Activated CD4-positive, alpha-beta T cell treated with anti-CD3 and anti-CD28 coated beads, Interleukin-2, amount 50 U/mL, for 4 hours (primary cell): ENCODE data around the gene GRIP1.
"Not testable (repeated sequence)": the region's sequence is repeated elsewhere in the genome, so short reads cannot be mapped to it uniquely, and the experiment has no call there.

Experiments
- DNase-seq, 2 experiments: peaks; one replicate each; pipeline ENCODE4 v3.0.0-alpha.2; 2020

GRIP1 gene

GRCh38 chr12:66516133-66516532, 162.7 kb downstream of the GRIP1 start:
- no peak for DNase-seq

GRCh38 chr12:66514581-66514980, 164.3 kb downstream of the GRIP1 start:
- DNase-seq = no peak

GRCh38 chr12:66508025-66508424, 170.9 kb downstream of the GRIP1 start:
- DNase-seq = no peak

GRCh38 chr12:66503746-66504145, 175.1 kb downstream of the GRIP1 start:
- no peak for DNase-seq

GRCh38 chr12:66502911-66503310, 176.0 kb downstream of the GRIP1 start:
- no peak for DNase-seq

GRCh38 chr12:66500841-66501240, 178.0 kb downstream of the GRIP1 start:
- DNase-seq = no peak

- no peak for DNase-seq
These were observed 178.8 kb downstream of the GRIP1 start for GRCh38 chr12:66500091-66500490.

- no peak for DNase-seq
These were observed 179.9 kb downstream of the GRIP1 start for GRCh38 chr12:66499000-66499399.

- not testable (repeated sequence) for DNase-seq
These were observed 180.8 kb downstream of the GRIP1 start for GRCh38 chr12:66498059-66498458.

GRCh38 chr12:66497008-66497897, 181.6 kb downstream of the GRIP1 start:
- DNase-seq = no peak

GRCh38 chr12:66496595-66496994, 182.3 kb downstream of the GRIP1 start:
- no peak for DNase-seq

GRCh38 chr12:66495709-66496108, 183.2 kb downstream of the GRIP1 start:
- DNase-seq = no peak

GRCh38 chr12:66493819-66494218, 185.1 kb downstream of the GRIP1 start:
- no peak for DNase-seq

GRCh38 chr12:66491853-66492252, 187.0 kb downstream of the GRIP1 start:
- no peak for DNase-seq

GRCh38 chr12:66482351-66483203, 196.3 kb downstream of the GRIP1 start:
- no peak for DNase-seq

GRCh38 chr12:66467932-66468331, 210.9 kb downstream of the GRIP1 start:
- no peak for DNase-seq

- DNase-seq = no peak
These were observed 217.5 kb downstream of the GRIP1 start for GRCh38 chr12:66461331-66461730.

- no peak for DNase-seq
These were observed 218.9 kb downstream of the GRIP1 start for GRCh38 chr12:66459944-66460482.

GRCh38 chr12:66456612-66457011, 222.3 kb downstream of the GRIP1 start:
- no peak for DNase-seq

GRCh38 chr12:66453844-66454243, 225.0 kb downstream of the GRIP1 start:
- no peak for DNase-seq

GRCh38 chr12:66453120-66453519, 225.8 kb downstream of the GRIP1 start:
- no peak for DNase-seq

GRCh38 chr12:66449531-66449930, 229.3 kb downstream of the GRIP1 start:
- no peak for DNase-seq

- DNase-seq = no peak
These were observed 231.2 kb downstream of the GRIP1 start for GRCh38 chr12:66447643-66448042.

- no peak for DNase-seq
These were observed 232.6 kb downstream of the GRIP1 start for GRCh38 chr12:66446276-66446675.
